ENCODE data around the gene FOXF1.

FOXF1 gene

DNA sequence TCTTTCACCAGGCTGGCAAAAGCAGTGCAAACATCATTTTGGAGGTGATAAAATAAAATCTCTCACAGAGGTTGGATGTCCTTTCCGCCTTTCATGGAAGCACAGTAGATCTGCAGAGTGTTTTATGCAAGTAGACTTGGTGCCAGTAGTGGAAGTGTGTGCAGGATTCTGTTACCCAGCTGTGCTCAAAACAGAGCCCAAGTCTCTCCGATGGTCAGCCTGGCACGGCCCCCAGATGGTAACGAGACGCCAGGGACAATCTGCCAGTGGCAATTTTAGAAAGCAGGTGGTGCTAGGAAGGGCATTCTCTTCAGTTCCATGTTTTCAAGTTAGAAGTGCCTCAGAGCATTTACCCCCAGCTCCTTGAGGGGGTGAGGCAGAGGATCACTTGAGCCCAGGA lies 46.2 kb downstream of the FOXF1 start:
- H3K79me2 ChIP-seq (ENCODE audit: low read length): peaks cover 12% of the 10 kb centered on the region
- no peak overlapping the region for H3K27ac ChIP-seq (ENCODE audit: low read length)
- no peak overlapping the region for H2AFZ ChIP-seq (ENCODE audit: low read depth, low read length)
- peaks cover 3% of the 10 kb centered on the region for H3K36me3 ChIP-seq (replicated peaks; ENCODE audit: low read depth, low read length)
- TF ChIP-seq, protein P1, sequence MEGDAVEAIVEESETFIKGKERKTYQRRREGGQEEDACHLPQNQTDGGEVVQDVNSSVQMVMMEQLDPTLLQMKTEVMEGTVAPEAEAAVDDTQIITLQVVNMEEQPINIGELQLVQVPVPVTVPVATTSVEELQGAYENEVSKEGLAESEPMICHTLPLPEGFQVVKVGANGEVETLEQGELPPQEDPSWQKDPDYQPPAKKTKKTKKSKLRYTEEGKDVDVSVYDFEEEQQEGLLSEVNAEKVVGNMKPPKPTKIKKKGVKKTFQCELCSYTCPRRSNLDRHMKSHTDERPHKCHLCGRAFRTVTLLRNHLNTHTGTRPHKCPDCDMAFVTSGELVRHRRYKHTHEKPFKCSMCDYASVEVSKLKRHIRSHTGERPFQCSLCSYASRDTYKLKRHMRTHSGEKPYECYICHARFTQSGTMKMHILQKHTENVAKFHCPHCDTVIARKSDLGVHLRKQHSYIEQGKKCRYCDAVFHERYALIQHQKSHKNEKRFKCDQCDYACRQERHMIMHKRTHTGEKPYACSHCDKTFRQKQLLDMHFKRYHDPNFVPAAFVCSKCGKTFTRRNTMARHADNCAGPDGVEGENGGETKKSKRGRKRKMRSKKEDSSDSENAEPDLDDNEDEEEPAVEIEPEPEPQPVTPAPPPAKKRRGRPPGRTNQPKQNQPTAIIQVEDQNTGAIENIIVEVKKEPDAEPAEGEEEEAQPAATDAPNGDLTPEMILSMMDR (IDR thresholded peaks at IDR 0.05; ENCODE audit: low read depth, low read length): no peak
- no peak for TF ChIP-seq EZH2phosphoT487 (IDR thresholded peaks at IDR 0.05; ENCODE audit: low read depth)
- no peaks in the 10 kb centered on the region for H4K20me1 ChIP-seq (ENCODE audit: insufficient read depth, low read length)
- H3K4me3 ChIP-seq (ENCODE audit: low read length): no peak overlapping the region
- H3K4me1 ChIP-seq (ENCODE audit: low read length): peaks cover 10% of the 10 kb centered on the region
- no peaks in the 10 kb centered on the region for H3K9me3 ChIP-seq (ENCODE audit: insufficient read depth, low read length)
- H3K4me2 ChIP-seq (ENCODE audit: low read length): no peak overlapping the region
- H3K27me3 ChIP-seq (ENCODE audit: low read depth, low read length): no peaks in the 10 kb centered on the region
- no peak overlapping the region for H3K9ac ChIP-seq (ENCODE audit: low read length)

DNA sequence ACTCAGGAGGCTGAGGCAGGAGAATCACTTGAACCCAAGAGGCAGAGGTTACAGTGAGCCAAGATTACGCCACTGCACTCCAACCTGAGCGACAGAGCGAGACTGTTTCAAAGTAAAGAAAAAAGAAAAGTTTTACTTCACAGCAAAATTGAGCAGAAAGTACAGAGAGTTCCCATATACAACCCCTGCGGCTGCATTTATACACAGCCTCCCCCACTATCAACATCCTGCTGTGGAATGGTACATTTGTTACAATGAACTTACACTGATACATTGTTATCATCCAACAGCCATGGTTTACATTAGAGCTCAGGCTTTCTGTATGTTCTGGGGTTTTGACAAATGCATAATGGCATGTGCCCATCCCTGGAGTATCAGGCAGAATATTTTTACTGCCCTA lies 47.3 kb downstream of the FOXF1 start:
- TF ChIP-seq, protein P1 (IDR thresholded peaks at IDR 0.05; ENCODE audit: low read depth, low read length): no peak
- TF ChIP-seq EZH2phosphoT487 (IDR thresholded peaks at IDR 0.05; ENCODE audit: low read depth): no peak
- Histone ChIP-seq H3K27me3 (ENCODE audit: low read depth, low read length) (no peaks in the 10 kb centered on the region), H3K36me3 (replicated peaks; ENCODE audit: low read depth, low read length) (no peaks in the 10 kb centered on the region), H3K9me3 (ENCODE audit: insufficient read depth, low read length) (no peaks in the 10 kb centered on the region), H3K4me1 (ENCODE audit: low read length) (peaks cover 10% of the 10 kb centered on the region), H3K4me3 (ENCODE audit: low read length) (no peak overlapping the region), H3K9ac (ENCODE audit: low read length) (no peak overlapping the region), H3K79me2 (ENCODE audit: low read length) (peaks cover 12% of the 10 kb centered on the region), H3K4me2 (ENCODE audit: low read length) (no peak overlapping the region), H2AFZ (ENCODE audit: low read depth, low read length) (no peak overlapping the region), H3K27ac (ENCODE audit: low read length) (no peak overlapping the region), H4K20me1 (ENCODE audit: insufficient read depth, low read length) (no peaks in the 10 kb centered on the region)

DNA sequence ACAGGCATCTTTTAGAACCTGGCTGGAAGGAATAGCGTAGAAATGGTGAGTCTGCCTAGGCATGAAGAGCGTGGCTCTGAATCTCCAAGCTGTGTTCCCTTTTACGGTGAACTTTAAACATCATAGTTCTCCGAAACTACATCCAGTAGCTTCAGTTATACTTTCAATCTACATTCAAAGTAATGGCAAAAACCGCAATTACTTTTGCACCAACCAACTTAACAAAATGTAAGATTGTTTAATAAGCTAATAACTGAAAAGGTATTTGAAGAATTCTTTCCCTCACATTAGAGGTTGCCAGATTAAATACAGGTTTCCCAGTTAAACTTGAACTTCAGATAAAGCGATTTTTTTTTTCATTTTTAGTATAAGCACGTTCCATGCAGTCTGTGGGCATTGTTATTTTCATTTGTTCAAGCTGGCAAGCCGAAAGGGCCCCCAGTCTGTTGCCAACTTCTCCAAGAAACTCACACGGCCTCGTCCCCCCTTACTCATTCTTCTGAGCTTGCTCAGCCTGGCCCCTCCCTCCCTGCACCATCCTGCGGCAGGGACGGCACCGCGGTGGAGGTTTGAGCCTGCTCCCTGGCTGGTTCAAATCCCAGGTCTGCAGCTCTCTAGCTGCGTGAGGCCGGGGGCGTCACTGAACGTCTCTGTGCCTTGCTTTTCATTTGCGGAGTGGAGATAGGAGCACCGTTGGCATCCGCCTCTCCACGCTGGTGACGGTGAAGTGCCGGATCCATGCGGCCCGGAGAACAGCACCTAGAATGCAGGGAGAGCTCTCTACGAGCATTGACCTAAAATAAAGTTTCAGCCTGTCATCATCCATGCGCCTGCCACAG lies 48.2 kb downstream of the FOXF1 start:
- Histone ChIP-seq H3K79me2 (ENCODE audit: low read length) (peaks cover 12% of the 10 kb centered on the region), H3K9me3 (ENCODE audit: insufficient read depth, low read length) (no peaks in the 10 kb centered on the region), H3K36me3 (replicated peaks; ENCODE audit: low read depth, low read length) (no peaks in the 10 kb centered on the region), H3K4me2 (ENCODE audit: low read length) (no peak overlapping the region), H3K4me1 (ENCODE audit: low read length) (peaks cover 16% of the 10 kb centered on the region), H4K20me1 (ENCODE audit: insufficient read depth, low read length) (no peaks in the 10 kb centered on the region), H3K9ac (ENCODE audit: low read length) (no peak overlapping the region), H3K27me3 (ENCODE audit: low read depth, low read length) (no peaks in the 10 kb centered on the region), H2AFZ (ENCODE audit: low read depth, low read length) (no peak overlapping the region), H3K4me3 (ENCODE audit: low read length) (no peak overlapping the region), H3K27ac (ENCODE audit: low read length) (no peak overlapping the region)
- TF ChIP-seq, protein P1 (IDR thresholded peaks at IDR 0.05; ENCODE audit: low read depth, low read length): no peak
- no peak for TF ChIP-seq EZH2phosphoT487 (IDR thresholded peaks at IDR 0.05; ENCODE audit: low read depth)

DNA sequence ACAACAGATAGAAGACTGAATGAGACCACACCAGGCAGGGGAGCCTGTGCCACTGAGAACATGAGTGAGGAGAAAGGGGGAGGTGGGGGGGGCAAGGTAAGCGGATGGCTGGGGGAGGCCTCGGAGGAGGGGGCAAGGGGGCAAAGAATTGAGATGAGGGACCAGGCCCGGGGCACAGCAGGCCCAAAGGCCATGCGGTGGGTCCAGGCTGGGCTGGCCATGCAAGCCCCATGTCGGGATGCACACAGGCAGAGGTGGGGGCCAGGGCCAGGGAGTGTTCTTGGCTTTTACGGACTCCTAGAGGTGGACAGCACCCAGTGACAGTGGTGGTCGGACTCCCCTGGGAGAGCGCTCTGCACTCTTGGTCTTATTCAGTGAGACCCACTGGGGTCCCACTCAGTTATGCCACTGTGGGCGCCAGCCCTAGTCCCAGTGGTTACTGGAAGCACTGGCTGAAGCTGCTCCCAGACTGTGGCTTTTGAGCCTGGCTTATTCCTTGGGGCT lies 49.5 kb downstream of the FOXF1 start:
- H3K27ac ChIP-seq (ENCODE audit: low read length): no peak overlapping the region
- no peaks in the 10 kb centered on the region for H3K27me3 ChIP-seq (ENCODE audit: low read depth, low read length)
- H3K36me3 ChIP-seq (replicated peaks; ENCODE audit: low read depth, low read length): no peaks in the 10 kb centered on the region
- TF ChIP-seq, protein P1 (IDR thresholded peaks at IDR 0.05; ENCODE audit: low read depth, low read length): no peak
- no peak for TF ChIP-seq EZH2phosphoT487 (IDR thresholded peaks at IDR 0.05; ENCODE audit: low read depth)
- H4K20me1 ChIP-seq (ENCODE audit: insufficient read depth, low read length): no peaks in the 10 kb centered on the region
- no peak overlapping the region for H3K9ac ChIP-seq (ENCODE audit: low read length)
- peaks cover 1% of the 10 kb centered on the region for H3K79me2 ChIP-seq (ENCODE audit: low read length)
- H3K4me2 ChIP-seq (ENCODE audit: low read length): no peak overlapping the region
- no peaks in the 10 kb centered on the region for H3K9me3 ChIP-seq (ENCODE audit: insufficient read depth, low read length)
- peaks cover 16% of the 10 kb centered on the region; the same call in 1 of the 2 replicates for H3K4me1 ChIP-seq (ENCODE audit: low read length)
- no peak overlapping the region for H3K4me3 ChIP-seq (ENCODE audit: low read length)
- H2AFZ ChIP-seq (ENCODE audit: low read depth, low read length): no peak overlapping the region

All from OCI-LY3 (cell line).